ENCODE measurements around the gene CXXC1.
"Not testable (repeated sequence)": the region's sequence is repeated elsewhere in the genome, so short reads cannot be mapped to it uniquely, and the experiment has no call there.

CXXC1 gene

GRCh38 chr18:50311650-50312049 is 24.2 kb upstream of the CXXC1 start:
- Histone ChIP-seq H3K36me3 (ENCODE audit: insufficient read depth, low read length) (no peaks in the 10 kb centered on the region), H3K4me3 (ENCODE audit: low read length) (no peak overlapping the region), H3K9me3 (replicated peaks; ENCODE audit: low read length) (no peaks in the 10 kb centered on the region)

GRCh38 chr18:50310080-50310479 is 22.6 kb upstream of the CXXC1 start:
- H3K4me3 ChIP-seq (ENCODE audit: low read length): no peak overlapping the region
- no peaks in the 10 kb centered on the region for H3K36me3 ChIP-seq (ENCODE audit: insufficient read depth, low read length)
- no peaks in the 10 kb centered on the region for H3K9me3 ChIP-seq (replicated peaks; ENCODE audit: low read length)

More at GRCh38 chr18:50311650-50312049, 24.2 kb upstream of the CXXC1 start:
- Histone ChIP-seq H3K27me3 (ENCODE audit: control insufficient read depth, insufficient read depth, low read length) (peaks cover 17% of the 10 kb centered on the region), H3K9ac (ENCODE audit: low read depth, low read length) (no peak overlapping the region), H3K4me1 (ENCODE audit: control insufficient read depth, insufficient read depth, low read length) (peaks cover 8% of the 10 kb centered on the region), H3K4me2 (ENCODE audit: low read length) (no peak overlapping the region)

GRCh38 chr18:50308851-50309250 is 21.4 kb upstream of the CXXC1 start:
- H3K9ac ChIP-seq (ENCODE audit: low read depth, low read length); H3K4me2 ChIP-seq (ENCODE audit: low read length); H3K4me1 ChIP-seq (ENCODE audit: control insufficient read depth, insufficient read depth, low read length); H3K9me3 ChIP-seq (replicated peaks; ENCODE audit: low read length); H3K36me3 ChIP-seq (ENCODE audit: insufficient read depth, low read length); H3K4me3 ChIP-seq (ENCODE audit: low read length); H3K27me3 ChIP-seq (ENCODE audit: control insufficient read depth, insufficient read depth, low read length): not testable (repeated sequence)

More at GRCh38 chr18:50310080-50310479, 22.6 kb upstream of the CXXC1 start:
- Histone ChIP-seq H3K4me2 (ENCODE audit: low read length) (no peak overlapping the region), H3K4me1 (ENCODE audit: control insufficient read depth, insufficient read depth, low read length) (peaks cover 8% of the 10 kb centered on the region), H3K27me3 (ENCODE audit: control insufficient read depth, insufficient read depth, low read length) (peaks cover 12% of the 10 kb centered on the region), H3K9ac (ENCODE audit: low read depth, low read length) (no peak overlapping the region)

GRCh38 chr18:50307738-50308470 is 20.4 kb upstream of the CXXC1 start:
- Histone ChIP-seq H3K4me3 (ENCODE audit: low read length) (peak overlapping the region; percentile 67), H3K4me2 (ENCODE audit: low read length) (peak overlapping the region; percentile 86), H3K9ac (ENCODE audit: low read depth, low read length) (peak overlapping the region; percentile 45), H3K4me1 (ENCODE audit: control insufficient read depth, insufficient read depth, low read length) (peaks cover 8% of the 10 kb centered on the region), H3K9me3 (replicated peaks; ENCODE audit: low read length) (no peaks in the 10 kb centered on the region), H3K27me3 (ENCODE audit: control insufficient read depth, insufficient read depth, low read length) (peaks cover 16% of the 10 kb centered on the region), H3K36me3 (ENCODE audit: insufficient read depth, low read length) (no peaks in the 10 kb centered on the region)

GRCh38 chr18:50307400-50307737 is 19.9 kb upstream of the CXXC1 start:
- Histone ChIP-seq H3K27me3 (ENCODE audit: control insufficient read depth, insufficient read depth, low read length) (peaks cover 21% of the 10 kb centered on the region), H3K4me1 (ENCODE audit: control insufficient read depth, insufficient read depth, low read length) (peaks cover 8% of the 10 kb centered on the region), H3K9ac (ENCODE audit: low read depth, low read length) (peak overlapping the region; percentile 45)

DNA sequence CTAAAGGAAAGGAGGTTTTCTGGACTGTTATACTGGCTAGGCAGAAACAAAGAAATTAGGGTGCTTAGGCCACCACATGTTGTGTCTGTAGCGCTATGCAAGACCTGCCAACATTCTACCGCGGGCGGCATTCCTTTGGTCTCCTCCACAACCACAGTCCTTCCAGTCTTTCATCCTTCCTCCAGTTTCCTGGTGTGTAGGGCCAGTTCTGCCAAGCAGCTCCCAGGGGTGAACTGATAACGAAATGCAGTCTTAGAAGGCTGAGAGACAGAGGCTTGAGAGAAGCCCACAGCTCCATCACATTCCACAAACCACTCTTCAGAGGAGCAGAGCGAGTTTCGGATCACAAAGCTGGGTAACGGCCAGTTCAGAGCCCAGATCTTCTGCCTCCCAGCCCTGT is 19.5 kb upstream of the CXXC1 start:
- H3K4me3 ChIP-seq (ENCODE audit: low read length): peak overlapping the region; percentile 67

More at GRCh38 chr18:50307400-50307737, 19.9 kb upstream of the CXXC1 start:
- Histone ChIP-seq H3K9me3 (replicated peaks; ENCODE audit: low read length) (no peaks in the 10 kb centered on the region), H3K4me2 (ENCODE audit: low read length) (peak overlapping the region; percentile 86), H3K36me3 (ENCODE audit: insufficient read depth, low read length) (no peaks in the 10 kb centered on the region), H3K4me3 (ENCODE audit: low read length) (peak overlapping the region; percentile 67)

DNA sequence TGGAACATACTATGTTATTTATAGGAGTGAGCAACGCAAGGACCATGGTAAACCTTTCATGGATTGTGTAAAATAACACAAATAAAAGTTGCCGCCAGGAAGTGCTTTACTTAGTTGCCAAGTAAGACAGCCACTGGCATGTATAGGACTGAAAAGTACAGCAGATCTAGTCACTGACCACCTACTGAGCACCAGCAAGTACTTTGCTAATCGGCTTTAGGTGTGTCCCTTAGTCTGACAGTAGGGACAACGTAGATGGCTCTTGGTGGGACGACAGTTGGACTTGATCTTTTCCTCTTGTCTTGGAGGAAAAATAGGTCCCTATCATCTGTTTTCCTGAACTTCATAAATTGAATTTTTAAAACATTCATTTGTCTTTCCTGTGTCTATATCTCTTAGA is 13.6 kb upstream of the CXXC1 start:
- Histone ChIP-seq H3K9me3 (replicated peaks; ENCODE audit: low read length) (no peaks in the 10 kb centered on the region), H3K4me1 (ENCODE audit: control insufficient read depth, insufficient read depth, low read length) (peaks cover 2% of the 10 kb centered on the region), H3K4me2 (ENCODE audit: low read length) (no peak overlapping the region), H3K36me3 (ENCODE audit: insufficient read depth, low read length) (no peaks in the 10 kb centered on the region), H3K9ac (ENCODE audit: low read depth, low read length) (no peak overlapping the region), H3K4me3 (ENCODE audit: low read length) (no peak overlapping the region), H3K27me3 (ENCODE audit: control insufficient read depth, insufficient read depth, low read length) (peaks cover 45% of the 10 kb centered on the region)

More for the DNA sequence above, 19.5 kb upstream of the CXXC1 start:
- Histone ChIP-seq H3K9ac (ENCODE audit: low read depth, low read length) (no peak overlapping the region), H3K9me3 (replicated peaks; ENCODE audit: low read length) (no peaks in the 10 kb centered on the region), H3K4me1 (ENCODE audit: control insufficient read depth, insufficient read depth, low read length) (peaks cover 8% of the 10 kb centered on the region), H3K36me3 (ENCODE audit: insufficient read depth, low read length) (no peaks in the 10 kb centered on the region), H3K4me2 (ENCODE audit: low read length) (peak overlapping the region; percentile 86), H3K27me3 (ENCODE audit: control insufficient read depth, insufficient read depth, low read length) (peaks cover 23% of the 10 kb centered on the region)

- Histone ChIP-seq H3K9ac (ENCODE audit: low read depth, low read length) (no peak overlapping the region), H3K36me3 (ENCODE audit: insufficient read depth, low read length) (no peaks in the 10 kb centered on the region), H3K4me1 (ENCODE audit: control insufficient read depth, insufficient read depth, low read length) (peaks cover 2% of the 10 kb centered on the region), H3K27me3 (ENCODE audit: control insufficient read depth, insufficient read depth, low read length) (peaks cover 41% of the 10 kb centered on the region), H3K9me3 (replicated peaks; ENCODE audit: low read length) (no peaks in the 10 kb centered on the region), H3K4me2 (ENCODE audit: low read length) (no peak overlapping the region), H3K4me3 (ENCODE audit: low read length) (no peak overlapping the region)
These were observed 12.3 kb upstream of the CXXC1 start for GRCh38 chr18:50299626-50300388.

DNA sequence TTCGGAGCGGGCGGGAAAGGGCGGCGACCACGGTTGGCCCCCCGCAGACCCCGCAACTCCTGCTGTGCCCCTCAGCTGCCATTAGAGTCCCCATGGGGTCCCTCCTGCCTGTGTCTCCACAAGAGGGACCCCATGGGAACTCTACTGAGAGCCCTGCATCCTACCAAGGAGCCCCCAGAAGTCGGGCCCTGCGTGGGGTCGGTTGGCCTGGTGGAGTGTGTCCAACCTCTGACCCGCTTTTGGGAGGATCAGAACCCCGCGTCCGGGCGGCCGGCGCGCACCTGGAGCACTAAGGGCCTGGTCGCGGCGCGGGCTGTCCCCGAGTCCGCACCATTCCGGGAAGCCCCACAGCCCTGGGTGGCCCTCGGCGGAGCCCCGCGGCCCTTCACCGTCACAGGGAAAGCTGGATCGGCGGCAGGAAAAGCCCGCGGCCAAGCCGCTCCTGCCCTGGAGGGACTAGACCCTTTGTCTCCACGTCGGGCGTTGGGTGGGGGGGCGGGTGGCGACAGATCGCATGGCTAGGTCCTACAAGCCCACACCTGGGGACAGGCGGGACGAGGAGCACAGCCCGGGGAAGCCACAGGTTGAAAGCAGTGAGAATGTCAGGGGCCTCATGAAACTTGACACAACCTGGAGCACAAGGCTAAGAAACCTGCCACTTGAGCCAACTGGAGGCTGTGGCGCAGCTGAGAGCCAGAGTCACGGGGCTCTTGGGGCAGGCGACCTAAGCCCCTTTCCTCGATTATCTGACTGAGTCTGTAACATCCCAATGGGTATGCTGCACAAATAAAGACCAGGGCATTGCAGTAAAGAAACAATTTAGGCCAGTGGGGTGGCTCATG is 11.2 kb upstream of the CXXC1 start:
- Histone ChIP-seq H3K4me2 (ENCODE audit: low read length) (peak overlapping the region; percentile 83), H3K27me3 (ENCODE audit: control insufficient read depth, insufficient read depth, low read length) (peaks cover 40% of the 10 kb centered on the region), H3K9me3 (replicated peaks; ENCODE audit: low read length) (no peaks in the 10 kb centered on the region), H3K9ac (ENCODE audit: low read depth, low read length) (no peak overlapping the region), H3K4me3 (ENCODE audit: low read length) (peak overlapping the region; percentile 68), H3K36me3 (ENCODE audit: insufficient read depth, low read length) (no peaks in the 10 kb centered on the region), H3K4me1 (ENCODE audit: control insufficient read depth, insufficient read depth, low read length) (peaks cover 2% of the 10 kb centered on the region)

DNA sequence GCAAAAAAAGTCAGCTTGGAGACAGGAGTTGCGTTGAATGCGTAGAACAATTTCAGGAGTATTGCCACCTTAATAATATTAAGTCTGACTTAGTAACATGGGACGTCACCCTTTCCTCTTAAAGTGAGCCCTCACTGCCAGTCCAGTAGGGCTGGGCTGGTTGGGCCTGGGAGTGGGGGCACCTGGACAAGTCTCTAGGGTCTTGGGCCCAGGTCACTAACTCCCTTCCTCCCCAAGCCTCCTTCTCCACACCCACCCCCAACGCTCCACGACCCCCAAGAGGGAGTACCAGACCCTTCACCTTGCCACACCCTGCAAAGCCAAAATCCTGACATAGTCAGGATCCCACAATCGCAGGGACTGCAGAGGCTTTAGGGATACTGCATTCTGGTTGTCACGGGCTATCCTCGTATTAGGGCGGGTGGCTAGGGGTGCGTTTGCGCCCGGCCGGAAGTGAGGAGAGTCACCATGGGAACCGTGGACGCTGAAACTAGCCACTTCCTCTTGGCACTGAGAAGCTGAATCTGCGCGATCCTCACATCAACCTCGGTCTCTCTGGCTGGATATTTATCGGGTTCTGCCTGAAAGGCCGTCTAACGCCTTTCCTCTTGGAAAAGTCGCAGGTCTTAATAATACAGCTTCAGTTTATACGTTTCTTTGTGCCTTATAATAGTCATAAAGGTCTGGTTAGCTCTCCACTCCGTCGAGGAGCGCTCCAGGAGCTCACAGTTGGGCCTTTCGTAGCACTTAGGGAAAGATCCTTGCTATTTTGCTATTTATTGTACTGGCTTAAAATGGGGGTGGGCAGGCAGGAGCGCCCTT is 10.3 kb upstream of the CXXC1 start:
- Histone ChIP-seq H3K4me3 (ENCODE audit: low read length) (peak overlapping the region; percentile 68), H3K9ac (ENCODE audit: low read depth, low read length) (peak overlapping the region; percentile 58), H3K9me3 (replicated peaks; ENCODE audit: low read length) (no peaks in the 10 kb centered on the region)

More for the DNA sequence above, 10.3 kb upstream of the CXXC1 start:
- H3K36me3 ChIP-seq (ENCODE audit: insufficient read depth, low read length): no peaks in the 10 kb centered on the region
- peaks cover 36% of the 10 kb centered on the region for H3K27me3 ChIP-seq (ENCODE audit: control insufficient read depth, insufficient read depth, low read length)
- peak overlapping the region; percentile 83 for H3K4me2 ChIP-seq (ENCODE audit: low read length)
- peaks cover 2% of the 10 kb centered on the region for H3K4me1 ChIP-seq (ENCODE audit: control insufficient read depth, insufficient read depth, low read length)
